A673 (cell line): ENCODE data around the gene B3GAT3.

Experiments
- CTCF ChIP-seq: fragments of 300-800, 200-600 bp; sonication (generic); conservative IDR thresholded peaks from 2 replicates; pipeline ENCODE4 v1.5.1; 2017; ENCODE audit warnings: low read depth, mild to moderate bottlenecking, antibody characterized with exemption, low read length, moderate library complexity, mixed read lengths
- EZH2 ChIP-seq: fragments of 200-600 bp; sonication (generic); IDR thresholded peaks from 2 replicates; pipeline ENCODE4 v1.6.1; 2017; ENCODE audit warnings: borderline replicate concordance, low read depth, mild to moderate bottlenecking, mixed read lengths, antibody characterized with exemption, low read length; ENCODE audit not compliant: poor library complexity, severe bottlenecking

DNA sequence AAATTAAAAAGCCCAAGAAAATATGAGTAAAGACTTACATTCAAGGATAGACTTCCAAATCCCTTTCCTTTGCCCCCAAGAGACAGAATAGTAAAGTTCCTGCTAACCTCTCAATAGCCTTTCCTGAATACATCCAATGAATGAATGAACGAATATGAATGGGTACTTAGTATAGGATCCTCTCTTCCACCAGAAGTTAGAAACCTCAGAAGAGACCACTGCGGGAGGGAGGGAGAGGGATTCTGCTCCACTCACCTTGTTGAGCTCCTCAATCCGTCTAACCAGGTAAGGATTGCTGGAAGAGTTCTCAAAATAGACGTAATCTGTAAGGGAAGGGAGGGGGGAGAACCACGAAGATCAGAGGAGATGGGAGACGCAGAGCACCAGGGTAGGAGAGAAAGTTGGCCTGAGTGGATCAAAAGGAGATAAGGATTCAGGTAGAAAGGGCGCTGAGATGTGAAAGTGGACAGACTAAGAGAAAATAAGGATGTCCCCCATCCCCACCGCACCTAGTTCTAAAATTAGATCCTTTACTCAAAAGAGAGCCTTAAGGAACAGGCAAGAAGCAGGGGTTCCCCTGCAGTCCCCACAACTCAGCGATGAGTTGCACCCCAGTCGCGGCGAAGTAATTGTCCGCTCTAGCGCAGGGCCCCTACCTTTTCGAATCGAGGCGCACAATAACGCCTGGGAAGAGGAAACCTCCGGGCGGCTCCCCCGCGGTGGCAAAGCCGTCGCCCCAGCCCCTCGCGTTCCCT lies 21.2 kb downstream of the B3GAT3 start:
- TF ChIP-seq CTCF (no peak), EZH2 (no peak)
